HG03521 (cell line): Measurements from ENCODE around the gene L1TD1.
"Not testable (repeated sequence)": the region's sequence is repeated elsewhere in the genome, so short reads cannot be mapped to it uniquely, and the experiment has no call there.

Source experiments
- ATAC-seq: cut with Tn5 transposase; IDR thresholded peaks from one replicate; pipeline ENCODE4 v1.9.1; 2021; ENCODE audit warnings: mild to moderate bottlenecking, moderate library complexity; ENCODE audit not compliant: unreplicated experiment

Gene L1TD1, protein sequence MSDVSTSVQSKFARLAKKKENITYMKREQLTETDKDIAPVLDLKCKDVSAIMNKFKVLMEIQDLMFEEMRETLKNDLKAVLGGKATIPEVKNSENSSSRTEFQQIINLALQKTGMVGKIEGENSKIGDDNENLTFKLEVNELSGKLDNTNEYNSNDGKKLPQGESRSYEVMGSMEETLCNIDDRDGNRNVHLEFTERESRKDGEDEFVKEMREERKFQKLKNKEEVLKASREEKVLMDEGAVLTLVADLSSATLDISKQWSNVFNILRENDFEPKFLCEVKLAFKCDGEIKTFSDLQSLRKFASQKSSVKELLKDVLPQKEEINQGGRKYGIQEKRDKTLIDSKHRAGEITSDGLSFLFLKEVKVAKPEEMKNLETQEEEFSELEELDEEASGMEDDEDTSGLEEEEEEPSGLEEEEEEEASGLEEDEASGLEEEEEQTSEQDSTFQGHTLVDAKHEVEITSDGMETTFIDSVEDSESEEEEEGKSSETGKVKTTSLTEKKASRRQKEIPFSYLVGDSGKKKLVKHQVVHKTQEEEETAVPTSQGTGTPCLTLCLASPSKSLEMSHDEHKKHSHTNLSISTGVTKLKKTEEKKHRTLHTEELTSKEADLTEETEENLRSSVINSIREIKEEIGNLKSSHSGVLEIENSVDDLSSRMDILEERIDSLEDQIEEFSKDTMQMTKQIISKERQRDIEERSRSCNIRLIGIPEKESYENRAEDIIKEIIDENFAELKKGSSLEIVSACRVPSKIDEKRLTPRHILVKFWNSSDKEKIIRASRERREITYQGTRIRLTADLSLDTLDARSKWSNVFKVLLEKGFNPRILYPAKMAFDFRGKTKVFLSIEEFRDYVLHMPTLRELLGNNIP

DNA sequence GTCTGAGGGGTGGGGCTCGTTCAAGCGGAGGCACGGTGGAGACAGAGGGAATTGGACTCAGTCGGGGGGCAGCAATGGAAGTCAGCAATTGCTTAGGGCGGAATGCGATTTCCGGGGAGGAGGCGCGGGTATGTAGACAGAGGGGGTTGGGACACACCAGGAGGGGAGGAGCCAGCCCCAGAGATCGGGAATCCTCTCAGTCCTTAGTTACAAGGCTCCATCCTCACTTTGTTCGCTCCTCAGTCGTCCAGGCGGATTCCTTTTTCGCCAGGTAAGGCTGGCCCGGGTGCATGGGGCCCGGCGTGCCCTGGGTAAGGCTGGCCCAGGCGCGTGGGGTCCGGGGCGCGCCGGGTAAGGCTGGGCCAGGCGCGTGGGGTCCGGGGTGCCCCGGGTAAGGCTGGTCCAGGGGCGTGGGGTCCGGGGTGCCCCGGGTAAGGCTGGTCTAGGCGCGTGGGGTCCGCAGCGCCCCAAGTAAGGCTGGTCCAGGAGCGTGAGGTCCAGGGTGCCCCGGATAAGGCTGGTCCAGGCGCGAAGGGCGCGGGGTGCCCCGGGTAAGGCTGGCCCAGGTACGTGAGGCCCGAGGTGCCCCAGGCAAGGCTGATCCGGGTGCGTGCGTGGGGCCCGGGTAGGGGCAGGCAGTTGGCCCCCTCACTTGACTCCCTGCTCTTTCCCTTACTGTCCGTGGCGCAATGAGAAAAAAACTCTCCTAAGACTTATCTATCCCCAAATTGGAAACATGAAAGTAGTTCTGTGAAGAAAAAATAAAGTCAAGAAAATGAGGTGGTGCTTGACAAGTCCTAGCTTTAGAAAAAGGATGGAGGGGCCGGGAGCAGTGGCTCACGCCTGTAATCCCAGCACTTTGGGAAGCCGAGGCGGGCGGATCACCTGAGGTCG lies at the start of gene L1TD1:
TSS of gene L1TD1 (plus strand) at position 199 of the 894 bp plus-strand sequence. CDS start 11,780 bp downstream, outside the sequence.
- no peak for ATAC-seq

DNA sequence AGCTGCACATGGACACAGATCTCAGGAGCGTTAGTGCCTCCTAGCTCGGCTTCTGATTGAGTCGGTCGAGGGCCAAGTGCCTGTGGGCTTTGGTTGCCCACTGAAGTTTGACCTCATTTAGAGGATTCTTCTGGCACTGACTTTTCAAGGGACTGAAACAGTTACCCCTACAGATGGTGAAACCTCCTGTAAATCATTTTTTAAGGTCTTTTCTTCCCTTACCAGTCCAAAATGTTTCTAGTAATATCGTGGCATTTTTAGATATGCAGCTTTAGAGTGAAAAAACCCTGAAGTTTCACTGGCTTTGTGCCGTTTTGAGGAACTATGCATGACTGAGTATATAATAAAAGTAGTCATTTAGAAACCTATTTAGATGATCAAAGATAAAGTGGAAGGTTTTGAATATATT lies 34.7 kb upstream of the L1TD1 start:
- ATAC-seq = no peak

- no peak for ATAC-seq
Measured at GRCh38 chr1:62161711-62162110, 32.9 kb upstream of the L1TD1 start.

DNA sequence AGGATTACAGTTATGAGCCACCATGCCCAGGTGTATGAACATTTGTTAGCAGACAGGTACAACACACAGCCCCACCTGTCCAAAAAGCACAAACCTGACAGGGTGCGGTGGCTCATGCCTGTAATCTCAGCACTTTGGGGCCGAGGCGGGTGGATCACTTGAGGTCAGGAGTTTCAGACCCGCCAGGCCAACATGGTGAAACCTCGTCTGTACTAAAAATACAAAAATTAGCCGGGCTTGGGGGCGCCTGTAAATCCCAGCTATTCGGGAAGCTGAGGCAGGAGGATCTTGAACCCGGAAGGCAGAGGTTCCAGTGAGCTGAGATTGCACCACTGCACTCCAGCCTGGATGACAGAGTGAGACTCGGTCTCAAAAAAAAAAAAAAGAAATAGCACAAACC lies 24.3 kb upstream of the L1TD1 start:
- ATAC-seq = not testable (repeated sequence)

DNA sequence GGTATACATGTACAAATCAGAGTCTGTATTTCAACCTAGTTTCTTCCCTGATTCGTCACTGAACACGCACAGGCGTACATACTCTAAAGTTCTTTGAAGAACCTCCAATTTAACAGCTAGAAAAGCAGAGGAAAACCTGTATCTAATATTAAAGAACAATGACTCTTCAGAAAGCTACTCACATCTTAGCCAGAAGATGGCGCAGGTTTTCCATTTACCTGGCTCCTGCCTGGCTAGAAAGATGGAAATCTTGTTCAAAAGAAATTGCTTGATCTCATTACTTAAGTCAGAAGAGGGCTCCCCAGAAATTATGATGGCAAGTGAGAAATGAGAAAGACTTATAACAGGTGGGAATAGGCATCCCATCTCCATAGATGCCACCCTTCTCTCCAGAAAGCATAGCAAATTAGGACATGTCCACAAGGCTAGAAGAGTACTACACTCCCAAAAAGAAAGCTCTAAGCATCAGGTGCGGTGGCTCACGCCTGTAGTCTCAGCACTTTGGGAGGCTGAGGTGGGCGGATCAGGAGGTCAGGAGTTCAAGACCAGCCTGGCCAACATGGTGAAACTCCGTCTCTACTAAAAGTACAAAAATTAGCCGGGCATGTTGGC lies 19.0 kb upstream of the L1TD1 start:
- ATAC-seq = no peak

- ATAC-seq = no peak
Measured at GRCh38 chr1:62176597-62177312, 17.9 kb upstream of the L1TD1 start.

DNA sequence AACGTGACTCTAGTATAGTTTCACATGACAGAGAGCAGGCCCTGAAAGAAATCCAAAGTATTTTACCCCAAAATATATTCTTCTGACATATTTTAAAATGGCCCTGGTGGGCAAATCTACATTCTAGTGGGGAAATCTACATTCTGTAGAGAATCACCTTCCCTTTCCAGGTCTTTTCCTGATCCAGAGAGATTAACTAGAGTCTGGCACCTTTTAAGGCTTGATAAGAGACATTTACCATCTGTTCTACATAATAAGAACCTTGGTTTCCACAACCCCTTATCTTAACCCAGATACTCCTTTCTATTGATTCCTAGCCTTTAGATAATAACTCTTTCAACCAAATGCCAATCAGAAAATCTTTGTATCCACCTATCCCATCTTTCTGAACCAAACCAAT lies 17.0 kb upstream of the L1TD1 start:
- ATAC-seq = no peak

- ATAC-seq = no peak
Measured at GRCh38 chr1:62178372-62178771, 16.3 kb upstream of the L1TD1 start.

DNA sequence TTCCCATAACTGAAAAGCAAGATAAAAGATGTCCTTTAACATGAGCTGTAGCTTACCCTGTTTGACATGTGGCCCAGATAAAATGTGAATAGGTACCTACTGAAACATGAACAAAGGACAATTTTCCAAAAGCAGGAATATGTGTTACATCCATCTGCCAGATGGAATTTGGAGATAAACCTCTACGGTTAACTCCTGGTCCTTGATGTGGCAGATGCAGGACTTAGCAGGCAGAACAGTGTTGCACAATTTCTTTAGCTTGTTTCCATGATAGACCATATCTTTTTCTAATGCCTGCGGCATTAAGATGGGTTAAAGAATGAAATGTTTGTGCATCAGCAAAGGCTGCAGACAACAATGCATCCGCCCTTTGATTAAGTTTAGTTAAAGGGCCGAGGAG lies 14.6 kb upstream of the L1TD1 start:
- ATAC-seq = not testable (repeated sequence)

GRCh38 chr1:62180639-62181038 lies 14.0 kb upstream of the L1TD1 start:
- no peak for ATAC-seq

DNA sequence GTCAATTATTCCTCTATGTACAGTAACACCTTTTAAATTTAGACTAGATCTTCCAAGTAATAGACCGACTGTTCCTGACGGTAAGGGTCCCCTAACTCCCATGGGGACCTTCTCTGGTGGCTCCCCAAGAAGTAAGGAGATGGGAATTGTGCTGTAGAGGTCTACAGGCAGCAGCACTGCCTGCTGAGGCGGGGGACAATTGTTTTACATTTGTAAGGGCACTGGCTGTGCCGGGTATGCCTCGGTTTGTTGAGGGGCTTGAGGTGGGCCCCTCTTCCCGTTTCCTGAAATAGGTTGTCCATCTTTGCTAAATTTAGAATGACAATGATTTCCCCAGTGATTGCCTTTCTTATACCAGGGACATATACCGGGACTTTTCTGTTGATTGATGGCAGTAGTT lies 13.1 kb upstream of the L1TD1 start:
- no peak for ATAC-seq

GRCh38 chr1:62182157-62182556 lies 12.5 kb upstream of the L1TD1 start:
- not testable (repeated sequence) for ATAC-seq

GRCh38 chr1:62183164-62184020 lies 11.3 kb upstream of the L1TD1 start:
- ATAC-seq = not testable (repeated sequence)

DNA sequence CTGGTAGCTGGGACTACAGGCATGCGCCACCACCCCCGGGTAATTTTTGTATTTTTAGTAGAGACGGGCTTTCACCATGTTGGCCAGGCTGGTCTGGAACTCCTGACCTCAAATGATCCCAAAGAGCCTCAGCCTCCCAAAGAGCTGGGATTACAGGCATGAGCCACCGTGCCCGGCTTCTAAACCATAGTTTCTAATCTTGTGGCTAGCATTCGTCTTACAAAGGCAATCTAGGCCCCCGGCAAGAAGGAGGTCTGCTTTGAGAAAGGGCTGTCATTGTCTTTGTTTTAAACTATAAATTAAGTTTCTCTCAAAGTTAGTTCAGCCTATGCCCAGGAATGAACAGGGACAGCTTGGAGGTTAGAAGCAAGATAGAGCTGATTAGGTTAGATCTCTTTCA lies 10.3 kb upstream of the L1TD1 start:
- no peak for ATAC-seq

GRCh38 chr1:62185233-62185632 lies 9.4 kb upstream of the L1TD1 start:
- not testable (repeated sequence) for ATAC-seq

- ATAC-seq = no peak
Measured at GRCh38 chr1:62185677-62186076, 9.0 kb upstream of the L1TD1 start.

DNA sequence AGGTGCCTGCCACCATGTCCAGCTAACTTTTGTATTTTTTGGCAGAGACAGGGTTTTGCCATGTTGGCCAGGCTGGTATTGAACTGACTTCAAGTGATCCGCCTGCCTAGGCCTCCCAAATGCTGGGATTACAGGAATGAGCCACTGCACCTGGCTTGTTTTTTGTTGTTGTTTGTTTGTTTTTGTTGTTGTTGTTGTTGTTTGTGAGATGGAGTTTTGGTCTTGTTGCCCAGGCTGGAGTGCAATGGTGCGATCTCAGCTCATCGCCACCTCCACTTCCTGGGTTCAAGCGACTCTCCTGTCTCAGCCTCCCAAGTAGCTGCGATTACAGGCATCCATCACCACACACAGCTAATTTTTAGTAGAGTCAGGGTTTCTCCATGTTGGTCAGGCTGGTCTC lies 7.1 kb upstream of the L1TD1 start:
- ATAC-seq = no peak

- no peak for ATAC-seq
Measured at GRCh38 chr1:62188111-62188510, 6.5 kb upstream of the L1TD1 start.
